Liver (tissue), 9 donors: ENCODE measurements around the gene PDIA4. TPM values are rescaled to one million over a fixed set of nuclear protein-coding genes. Genes with fewer than 3 reads are reported as not detected.

Experiments used
- DNase-seq: peaks from one replicate; pipeline ENCODE4 v3.0.0-alpha.2; 2017; ENCODE audit warnings: low spot score
- H3K27ac ChIP-seq, 2 donors: one replicate each; pipeline ENCODE4 v1.7.0; 2013; ENCODE audit warnings: inconsistent platforms in 2 of 2, low read length in 2 of 2, control low read depth in 1 of 2, low read depth in 1 of 2, mild to moderate bottlenecking in 1 of 2
- H3K27me3 ChIP-seq, 4 donors: one replicate each; pipeline versions ENCODE4 v1.6.1 to v1.7.0; 2013; ENCODE audit warnings: low read length in 3 of 4, inconsistent platforms in 1 of 4, mild to moderate bottlenecking in 1 of 4, moderate library complexity in 1 of 4; ENCODE audit not compliant: control insufficient read depth in 4 of 4, insufficient read depth in 4 of 4
- H3K36me3 ChIP-seq, 4 donors: one replicate each; pipeline versions ENCODE4 v1.6.1 to v1.7.0; 2013; ENCODE audit warnings: low read length in 3 of 4, mild to moderate bottlenecking in 3 of 4, low read depth in 1 of 4, moderate library complexity in 1 of 4; ENCODE audit not compliant: control insufficient read depth in 4 of 4, insufficient read depth in 3 of 4
- H3K4me1 ChIP-seq, 4 donors: one replicate each; pipeline versions ENCODE4 v1.6.1 to v1.7.0; 2013; ENCODE audit warnings: low read length in 3 of 4, mild to moderate bottlenecking in 3 of 4, moderate library complexity in 1 of 4; ENCODE audit not compliant: control insufficient read depth in 4 of 4, insufficient read depth in 4 of 4
- H3K4me3 ChIP-seq, 3 donors: one replicate each; pipeline versions ENCODE4 v1.6.1 to v1.7.0; 2013; ENCODE audit warnings: low read length in 3 of 3, control low read depth in 1 of 3, low read depth in 1 of 3, mild to moderate bottlenecking in 1 of 3
- H3K9ac ChIP-seq, 2 donors: one replicate each; pipeline ENCODE4 v1.7.0; 2013; ENCODE audit warnings: low read length in 2 of 2, mild to moderate bottlenecking in 2 of 2, moderate library complexity in 2 of 2, control low read depth in 1 of 2, low read depth in 1 of 2
- H3K9me3 ChIP-seq, 4 donors: one replicate each; pipeline versions ENCODE4 v1.6.1 to v1.7.0; 2013; ENCODE audit warnings: low read length in 3 of 4; ENCODE audit not compliant: control insufficient read depth in 4 of 4
- CTCF ChIP-seq: fragments of 150-350 bp; IDR thresholded peaks from 2 replicates; pipeline ENCODE4 v1.5.1; 2017; ENCODE audit warnings: improper control_type of control experiment, low read depth, low read length; ENCODE audit not compliant: missing input control
- EGR1 ChIP-seq, 2 donors: IDR thresholded peaks; 2 replicates each; pipeline ENCODE4 v1.6.1; 2016 to 2018; ENCODE audit warnings: antibody characterized with exemption in 2 of 2, low read depth in 2 of 2
- FOXA1 ChIP-seq: IDR thresholded peaks from 2 replicates; pipeline ENCODE4 v1.6.1; 2016; ENCODE audit warnings: antibody characterized with exemption
- FOXA2 ChIP-seq: IDR thresholded peaks from 2 replicates; pipeline ENCODE4 v1.6.1; 2016; ENCODE audit warnings: antibody characterized with exemption
- GABPA ChIP-seq, 2 donors: IDR thresholded peaks in 1 of 2; conservative IDR thresholded peaks in 1 of 2; 2 replicates each; pipeline ENCODE4 v1.6.1; 2016; ENCODE audit warnings: antibody characterized with exemption in 2 of 2, mild to moderate bottlenecking in 1 of 2, moderate library complexity in 1 of 2
- HNF4A ChIP-seq, 2 donors: conservative IDR thresholded peaks; 2 replicates each; pipeline ENCODE4 v1.6.1; 2016; ENCODE audit warnings: antibody characterized with exemption in 2 of 2, mild to moderate bottlenecking in 2 of 2
- HNF4G ChIP-seq: IDR thresholded peaks from 2 replicates; pipeline ENCODE4 v1.6.1; 2016; ENCODE audit warnings: antibody characterized with exemption
- JUND ChIP-seq, 2 donors: IDR thresholded peaks; 2 replicates each; pipeline ENCODE4 v1.6.1; 2016; ENCODE audit warnings: antibody characterized with exemption in 2 of 2
- MAX ChIP-seq: IDR thresholded peaks from 2 replicates; pipeline ENCODE4 v1.6.1; 2016; ENCODE audit warnings: antibody characterized with exemption
- NR2F2 ChIP-seq: IDR thresholded peaks from 2 replicates; pipeline ENCODE4 v1.6.1; 2016; ENCODE audit warnings: antibody characterized with exemption
- RAD21 ChIP-seq, 2 donors: IDR thresholded peaks; 2 replicates each; pipeline ENCODE4 v1.6.1; 2016; ENCODE audit warnings: antibody characterized with exemption in 2 of 2, mild to moderate bottlenecking in 2 of 2
- RXRA ChIP-seq, 2 donors: IDR thresholded peaks; 2 replicates each; pipeline ENCODE4 v1.6.1; 2017 to 2018; ENCODE audit warnings: antibody characterized with exemption in 2 of 2, mild to moderate bottlenecking in 1 of 2
- SP1 ChIP-seq: IDR thresholded peaks from 2 replicates; pipeline ENCODE4 v1.6.1; 2018; ENCODE audit warnings: antibody characterized with exemption, mild to moderate bottlenecking
- TAF1 ChIP-seq: conservative IDR thresholded peaks from 2 replicates; pipeline ENCODE4 v1.6.1; 2016; ENCODE audit warnings: antibody characterized with exemption, mild to moderate bottlenecking
- YY1 ChIP-seq: IDR thresholded peaks from 2 replicates; pipeline ENCODE4 v1.6.1; 2016; ENCODE audit warnings: antibody characterized with exemption, mild to moderate bottlenecking
- ZBTB33 ChIP-seq: IDR thresholded peaks from 2 replicates; pipeline ENCODE4 v1.6.1; 2016; ENCODE audit warnings: antibody characterized with exemption
- WGBS: extraction: QIAGEN DNeasy Blood & Tissue Kit; methylation state at CpG from one replicate; pipeline ENCODE4 v1.1.7; 2013; 5-methylcytosine and 5-hydroxymethylcytosine counted together
- polyA plus RNA-seq, 2 donors: library from polyadenylated mRNA; stranded (reverse) in 1 of 2; unstranded in 1 of 2; fragments of 200-250 nt in 1 of 2; fragments of >200 nt in 1 of 2; fragmentation: Nextera tagmentation in 1 of 2; extraction: Ambion mirVana in 1 of 2; gene quantifications; one replicate each; pipeline versions ENCODE4 v1.2.1 to v1.2.3, GENCODE V29; 2013 to 2015
- total RNA-seq, 2 donors: library from RNA; depleted of rRNA; stranded (reverse); fragments of >200 nt; gene quantifications; one replicate each; pipeline ENCODE4 v1.2.3, GENCODE V29; 2014
- TF ChIP-seq, protein P1 (sequence below): IDR thresholded peaks from 2 replicates; pipeline ENCODE4 v1.6.1; 2016; ENCODE audit warnings: antibody characterized with exemption, mild to moderate bottlenecking
- TF ChIP-seq, protein P2 (sequence below): IDR thresholded peaks from 2 replicates; pipeline ENCODE4 v1.6.1; 2016; ENCODE audit warnings: antibody characterized with exemption
- donor health status: healthy.
- donor health status: healthy.
- donor health status: healthy.
- donor health status: healthy.
- donor health status: healthy.

Gene PDIA4, protein sequence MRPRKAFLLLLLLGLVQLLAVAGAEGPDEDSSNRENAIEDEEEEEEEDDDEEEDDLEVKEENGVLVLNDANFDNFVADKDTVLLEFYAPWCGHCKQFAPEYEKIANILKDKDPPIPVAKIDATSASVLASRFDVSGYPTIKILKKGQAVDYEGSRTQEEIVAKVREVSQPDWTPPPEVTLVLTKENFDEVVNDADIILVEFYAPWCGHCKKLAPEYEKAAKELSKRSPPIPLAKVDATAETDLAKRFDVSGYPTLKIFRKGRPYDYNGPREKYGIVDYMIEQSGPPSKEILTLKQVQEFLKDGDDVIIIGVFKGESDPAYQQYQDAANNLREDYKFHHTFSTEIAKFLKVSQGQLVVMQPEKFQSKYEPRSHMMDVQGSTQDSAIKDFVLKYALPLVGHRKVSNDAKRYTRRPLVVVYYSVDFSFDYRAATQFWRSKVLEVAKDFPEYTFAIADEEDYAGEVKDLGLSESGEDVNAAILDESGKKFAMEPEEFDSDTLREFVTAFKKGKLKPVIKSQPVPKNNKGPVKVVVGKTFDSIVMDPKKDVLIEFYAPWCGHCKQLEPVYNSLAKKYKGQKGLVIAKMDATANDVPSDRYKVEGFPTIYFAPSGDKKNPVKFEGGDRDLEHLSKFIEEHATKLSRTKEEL
- total RNA-seq (100 to 1,000 TPM; 201 to 502 TPM), polyA plus RNA-seq (100 to 1,000 TPM; 133 to 265 TPM)

DNA sequence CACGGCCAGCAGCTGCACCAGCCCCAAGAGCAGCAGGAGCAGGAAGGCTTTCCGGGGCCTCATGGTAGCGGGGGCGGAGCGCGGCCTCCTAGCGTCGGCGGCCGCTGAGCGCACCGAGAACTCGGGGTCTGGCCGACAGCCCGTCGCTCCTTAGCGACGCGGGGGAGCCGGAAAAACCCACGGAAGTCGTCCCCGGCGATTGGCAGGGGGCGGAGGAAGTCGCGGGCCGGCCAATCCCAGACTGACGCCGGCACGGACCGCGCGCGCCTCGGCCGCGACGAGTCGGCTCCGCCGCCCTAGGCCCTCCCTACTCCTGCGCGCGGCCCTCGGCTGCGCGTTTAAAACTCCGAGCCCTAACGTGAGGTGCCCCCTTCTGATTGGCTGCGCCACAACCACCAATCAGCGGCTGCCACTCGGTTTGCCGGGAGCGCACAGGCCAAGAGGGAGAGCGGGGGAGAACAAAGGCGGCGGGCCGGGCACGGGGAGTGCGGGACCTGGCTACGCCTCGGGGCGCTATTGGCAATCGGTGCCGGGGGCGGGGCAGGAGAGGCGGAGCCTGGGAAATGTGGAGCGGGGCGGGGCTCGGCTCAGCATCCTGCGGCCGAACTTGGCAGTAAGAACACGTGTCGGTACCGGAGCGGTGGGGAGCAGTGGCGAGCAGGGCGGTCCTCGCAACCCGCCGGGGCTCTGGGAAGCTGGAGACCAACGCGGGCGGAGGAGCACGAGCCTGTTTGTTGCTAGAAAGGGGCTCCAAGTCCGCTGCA lies at the start of gene PDIA4:
TSS of gene PDIA4 (minus strand) at position 160 of the 764 bp plus-strand sequence. CDS start at position 63, 97 bp downstream.
- WGBS = under 1% methylated on average over 87 of the region's 87 CpGs

More for the DNA sequence above, at the start of gene PDIA4:
- H3K4me1 ChIP-seq = peaks cover 4 to 30% (median 15%) of the 10 kb centered on the region in 4 donors
- H3K9me3 ChIP-seq = no peaks in the 10 kb centered on the region
- TF ChIP-seq EGR1 (IDR thresholded peaks at IDR 0.05; ENCODE audit: low read depth in 2 of 2) (peak; percentile 67 to 74), YY1 (peak; percentile 62), HNF4G (no peak), NR2F2 (peak; percentile 17), MAX (peak; percentile 69), TAF1 (peak; percentile 13), HNF4A (conservative IDR thresholded peaks at IDR 0.05) (peak in 1 of 2 donors; percentile 36), ZBTB33 (peak; percentile 38), SP1 (peak; percentile 95), FOXA1 (peak; percentile 48), CTCF (peak; percentile 34), FOXA2 (peak; percentile 45), JUND (IDR thresholded peaks at IDR 0.05) (peak in 1 of 2 donors; percentile 52), RXRA (IDR thresholded peaks at IDR 0.05) (peak; percentile 35 to 42), RAD21 (IDR thresholded peaks at IDR 0.05) (peak; percentile 27 to 29), GABPA (IDR thresholded peaks at IDR 0.05 in 1 of 2, conservative IDR thresholded peaks at IDR 0.05 in 1 of 2) (peak; percentile 52 to 88)
- TF ChIP-seq, protein P1, sequence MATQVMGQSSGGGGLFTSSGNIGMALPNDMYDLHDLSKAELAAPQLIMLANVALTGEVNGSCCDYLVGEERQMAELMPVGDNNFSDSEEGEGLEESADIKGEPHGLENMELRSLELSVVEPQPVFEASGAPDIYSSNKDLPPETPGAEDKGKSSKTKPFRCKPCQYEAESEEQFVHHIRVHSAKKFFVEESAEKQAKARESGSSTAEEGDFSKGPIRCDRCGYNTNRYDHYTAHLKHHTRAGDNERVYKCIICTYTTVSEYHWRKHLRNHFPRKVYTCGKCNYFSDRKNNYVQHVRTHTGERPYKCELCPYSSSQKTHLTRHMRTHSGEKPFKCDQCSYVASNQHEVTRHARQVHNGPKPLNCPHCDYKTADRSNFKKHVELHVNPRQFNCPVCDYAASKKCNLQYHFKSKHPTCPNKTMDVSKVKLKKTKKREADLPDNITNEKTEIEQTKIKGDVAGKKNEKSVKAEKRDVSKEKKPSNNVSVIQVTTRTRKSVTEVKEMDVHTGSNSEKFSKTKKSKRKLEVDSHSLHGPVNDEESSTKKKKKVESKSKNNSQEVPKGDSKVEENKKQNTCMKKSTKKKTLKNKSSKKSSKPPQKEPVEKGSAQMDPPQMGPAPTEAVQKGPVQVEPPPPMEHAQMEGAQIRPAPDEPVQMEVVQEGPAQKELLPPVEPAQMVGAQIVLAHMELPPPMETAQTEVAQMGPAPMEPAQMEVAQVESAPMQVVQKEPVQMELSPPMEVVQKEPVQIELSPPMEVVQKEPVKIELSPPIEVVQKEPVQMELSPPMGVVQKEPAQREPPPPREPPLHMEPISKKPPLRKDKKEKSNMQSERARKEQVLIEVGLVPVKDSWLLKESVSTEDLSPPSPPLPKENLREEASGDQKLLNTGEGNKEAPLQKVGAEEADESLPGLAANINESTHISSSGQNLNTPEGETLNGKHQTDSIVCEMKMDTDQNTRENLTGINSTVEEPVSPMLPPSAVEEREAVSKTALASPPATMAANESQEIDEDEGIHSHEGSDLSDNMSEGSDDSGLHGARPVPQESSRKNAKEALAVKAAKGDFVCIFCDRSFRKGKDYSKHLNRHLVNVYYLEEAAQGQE = peak; percentile 74
- TF ChIP-seq, protein P2, sequence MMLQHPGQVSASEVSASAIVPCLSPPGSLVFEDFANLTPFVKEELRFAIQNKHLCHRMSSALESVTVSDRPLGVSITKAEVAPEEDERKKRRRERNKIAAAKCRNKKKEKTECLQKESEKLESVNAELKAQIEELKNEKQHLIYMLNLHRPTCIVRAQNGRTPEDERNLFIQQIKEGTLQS = no peak
- H3K27ac ChIP-seq = peak within 1 kb of the TSS; percentile 91 to 92
- no peaks in the 10 kb centered on the region for H3K27me3 ChIP-seq
- peak within 1 kb of the TSS; percentile 86 to 97 (median 89) for H3K4me3 ChIP-seq
- H3K9ac ChIP-seq = peak within 1 kb of the TSS; percentile 62 to 72
- peak; percentile 99 for DNase-seq
- peaks cover 0 to 3% (median 0%) of the 10 kb centered on the region in 4 donors for H3K36me3 ChIP-seq
